SK-N-DZ (cell line): ENCODE data around the gene NIPBL.
"Not testable (repeated sequence)": the region's sequence is repeated elsewhere in the genome, so short reads cannot be mapped to it uniquely, and the experiment has no call there.

Experiments used
- DNase-seq: peaks from one replicate; pipeline ENCODE4 v3.0.0-alpha.2; 2015; ENCODE audit warnings: low spot score

NIPBL gene

GRCh38 chr5:37088009-37088408 lies 211.4 kb downstream of the NIPBL start:
- DNase-seq: no peak

DNA sequence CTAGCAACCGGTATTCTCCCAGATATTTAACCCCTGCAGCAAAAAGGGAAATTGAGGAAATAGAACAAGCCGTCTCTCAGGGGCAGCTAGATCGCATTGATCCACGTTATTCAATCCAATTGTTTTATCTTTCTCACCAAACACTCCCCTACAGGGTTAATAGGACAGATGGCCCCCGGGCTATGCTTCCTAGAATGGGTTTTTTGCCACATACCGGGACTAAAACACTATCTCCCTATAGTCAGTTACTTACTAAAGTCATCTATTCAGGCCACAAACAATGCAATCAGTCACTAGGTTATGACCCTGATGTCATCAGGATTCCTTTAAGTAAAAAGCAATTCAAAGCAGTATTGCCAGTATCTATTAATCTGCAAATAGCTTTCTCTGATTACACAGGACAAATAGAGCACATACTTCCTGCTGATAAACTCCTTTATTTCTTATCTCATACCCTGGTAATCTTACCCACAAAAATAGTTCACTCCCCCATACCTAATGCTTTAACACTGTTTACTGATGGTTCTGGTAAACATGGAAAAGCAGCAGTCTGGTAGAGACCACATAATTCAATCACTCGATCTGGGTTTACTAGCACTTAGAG lies 213.7 kb downstream of the NIPBL start:
- DNase-seq: no peak

GRCh38 chr5:37090781-37091180 lies 214.2 kb downstream of the NIPBL start:
- no peak for DNase-seq

GRCh38 chr5:37093795-37094194 lies 217.2 kb downstream of the NIPBL start:
- not testable (repeated sequence) for DNase-seq

DNA sequence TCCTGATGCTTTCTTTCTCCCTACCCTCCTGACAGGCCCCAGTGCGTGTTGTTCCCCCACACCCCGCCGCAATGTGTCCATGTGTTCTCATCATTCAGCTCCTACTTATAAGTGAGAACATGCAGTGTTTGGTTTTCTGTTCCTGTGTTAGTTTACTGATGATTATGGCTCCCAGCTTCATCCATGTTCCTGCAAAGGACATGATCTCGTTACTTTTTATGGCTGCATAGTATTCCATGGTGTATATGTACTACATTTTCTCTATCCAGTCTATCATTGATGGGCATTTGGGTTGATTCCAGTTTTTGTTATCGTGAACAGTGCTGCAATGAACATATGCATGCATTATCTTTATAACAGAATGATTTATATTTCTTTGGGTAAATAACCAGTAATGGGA lies 222.7 kb downstream of the NIPBL start:
- DNase-seq: not testable (repeated sequence)

- DNase-seq: no peak
Measured at GRCh38 chr5:37103302-37103701, 226.7 kb downstream of the NIPBL start.

DNA sequence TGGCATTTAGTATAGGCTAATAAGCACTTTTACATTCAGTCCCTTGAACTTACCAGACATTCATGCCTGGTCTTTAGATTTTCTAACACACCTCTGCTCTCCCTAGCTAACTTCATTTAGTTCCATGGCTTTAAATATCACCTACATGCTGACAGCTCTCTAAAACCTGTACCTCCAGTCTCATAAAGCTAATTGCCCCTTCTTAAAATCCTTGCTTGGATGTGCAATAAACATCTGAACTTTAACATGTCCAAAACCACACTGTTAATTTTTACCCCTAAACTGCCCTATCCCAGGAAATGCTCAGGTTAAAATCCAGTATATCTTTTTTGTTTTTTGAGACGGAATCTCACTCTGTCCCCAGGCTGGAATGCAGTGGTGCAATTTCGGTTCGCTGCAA lies 232.8 kb downstream of the NIPBL start:
- DNase-seq: no peak

- DNase-seq: no peak
Measured at GRCh38 chr5:37110135-37110534, 233.6 kb downstream of the NIPBL start.

GRCh38 chr5:37111426-37112382 lies 235.1 kb downstream of the NIPBL start:
- DNase-seq: no peak

GRCh38 chr5:37112383-37112991 lies 235.9 kb downstream of the NIPBL start:
- no peak for DNase-seq
